Measurements from ENCODE around the gene HMCN1.

HMCN1 gene

DNA sequence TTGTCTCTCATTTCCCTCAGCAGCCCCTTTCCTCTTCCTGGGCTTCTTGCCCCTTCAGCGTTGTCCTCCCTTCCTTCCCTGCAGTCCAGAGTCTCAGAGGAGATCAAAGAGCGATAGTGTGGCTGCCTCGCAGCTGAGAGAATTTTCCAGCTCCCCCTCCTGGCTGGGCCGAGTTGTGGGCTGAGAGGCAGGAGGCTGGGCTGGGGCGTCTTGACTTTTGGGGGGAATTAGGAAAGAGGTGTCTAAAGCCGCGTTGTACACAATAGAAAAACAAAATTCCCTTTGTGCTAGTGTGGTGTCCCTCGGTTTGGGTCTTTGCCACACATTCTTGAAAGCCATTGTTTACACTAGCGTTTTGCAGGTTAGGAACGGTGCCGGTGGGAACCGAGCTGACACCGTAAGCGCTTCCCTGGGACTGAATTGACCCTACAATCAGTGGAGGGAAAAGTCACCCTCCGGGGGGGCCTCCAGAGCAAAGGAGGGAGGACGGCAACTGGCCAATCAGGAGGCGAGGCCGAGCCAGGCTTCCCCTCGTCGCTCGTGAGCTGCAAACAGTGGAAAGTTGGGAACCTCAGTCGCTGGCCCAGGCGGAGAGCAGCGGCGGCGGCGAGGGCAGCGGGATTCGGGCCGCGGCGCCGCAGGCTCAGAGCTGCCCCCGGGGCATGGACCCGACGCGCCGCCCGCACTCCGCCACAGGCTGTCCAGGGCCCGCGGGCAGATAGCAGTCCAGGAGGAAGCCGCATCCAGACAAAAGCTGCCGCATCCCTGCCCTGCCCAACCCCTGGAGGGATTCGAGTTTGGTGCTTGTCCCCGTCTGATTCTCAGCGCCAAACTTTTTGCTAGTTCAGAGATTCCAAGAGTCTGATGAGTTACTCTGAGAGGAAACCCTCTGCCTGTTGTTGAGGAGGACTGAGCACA lies at the start of gene HMCN1:
Gene HMCN1, plus strand, starts transcription at position 574 of the 918 bp plus-strand sequence. CDS start 389 bp downstream, outside the sequence.
- no peak within 1 kb of the TSS for H3K9ac ChIP-seq (ENCODE audit: low read length)
- no peaks in the 10 kb centered on the region for H4K20me1 ChIP-seq (ENCODE audit: low read depth, low read length)
- no peaks in the 10 kb centered on the region for H3K36me3 ChIP-seq (ENCODE audit: low read length)
- H2AFZ ChIP-seq (ENCODE audit: low read depth, low read length, severe bottlenecking): no peak within 1 kb of the TSS
- no peaks in the 10 kb centered on the region for H3K9me2 ChIP-seq (replicated peaks; ENCODE audit: insufficient read depth, low read length)
- TF ChIP-seq EZH2phosphoT487 (conservative IDR thresholded peaks at IDR 0.05; ENCODE audit: low read length): no peak
- TF ChIP-seq, protein P1, sequence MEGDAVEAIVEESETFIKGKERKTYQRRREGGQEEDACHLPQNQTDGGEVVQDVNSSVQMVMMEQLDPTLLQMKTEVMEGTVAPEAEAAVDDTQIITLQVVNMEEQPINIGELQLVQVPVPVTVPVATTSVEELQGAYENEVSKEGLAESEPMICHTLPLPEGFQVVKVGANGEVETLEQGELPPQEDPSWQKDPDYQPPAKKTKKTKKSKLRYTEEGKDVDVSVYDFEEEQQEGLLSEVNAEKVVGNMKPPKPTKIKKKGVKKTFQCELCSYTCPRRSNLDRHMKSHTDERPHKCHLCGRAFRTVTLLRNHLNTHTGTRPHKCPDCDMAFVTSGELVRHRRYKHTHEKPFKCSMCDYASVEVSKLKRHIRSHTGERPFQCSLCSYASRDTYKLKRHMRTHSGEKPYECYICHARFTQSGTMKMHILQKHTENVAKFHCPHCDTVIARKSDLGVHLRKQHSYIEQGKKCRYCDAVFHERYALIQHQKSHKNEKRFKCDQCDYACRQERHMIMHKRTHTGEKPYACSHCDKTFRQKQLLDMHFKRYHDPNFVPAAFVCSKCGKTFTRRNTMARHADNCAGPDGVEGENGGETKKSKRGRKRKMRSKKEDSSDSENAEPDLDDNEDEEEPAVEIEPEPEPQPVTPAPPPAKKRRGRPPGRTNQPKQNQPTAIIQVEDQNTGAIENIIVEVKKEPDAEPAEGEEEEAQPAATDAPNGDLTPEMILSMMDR (IDR thresholded peaks at IDR 0.05; ENCODE audit: insufficient read depth, low read length, poor library complexity, severe bottlenecking): no peak
- H3K9me3 ChIP-seq (ENCODE audit: insufficient read depth, low read length): no peaks in the 10 kb centered on the region
- no peak within 1 kb of the TSS for H3K4me3 ChIP-seq (ENCODE audit: insufficient read depth, low read length, poor library complexity, severe bottlenecking)
- H3K27me3 ChIP-seq (ENCODE audit: low read length): no peaks in the 10 kb centered on the region
- H3K27ac ChIP-seq (ENCODE audit: low read depth, low read length): no peak within 1 kb of the TSS
- no peak within 1 kb of the TSS for H3K4me2 ChIP-seq (ENCODE audit: low read depth, low read length, poor library complexity, severe bottlenecking)
- H3K79me2 ChIP-seq (ENCODE audit: insufficient read depth, low read length): no peaks in the 10 kb centered on the region
- H3F3A ChIP-seq (ENCODE audit: insufficient read depth): no peaks in the 10 kb centered on the region

DNA sequence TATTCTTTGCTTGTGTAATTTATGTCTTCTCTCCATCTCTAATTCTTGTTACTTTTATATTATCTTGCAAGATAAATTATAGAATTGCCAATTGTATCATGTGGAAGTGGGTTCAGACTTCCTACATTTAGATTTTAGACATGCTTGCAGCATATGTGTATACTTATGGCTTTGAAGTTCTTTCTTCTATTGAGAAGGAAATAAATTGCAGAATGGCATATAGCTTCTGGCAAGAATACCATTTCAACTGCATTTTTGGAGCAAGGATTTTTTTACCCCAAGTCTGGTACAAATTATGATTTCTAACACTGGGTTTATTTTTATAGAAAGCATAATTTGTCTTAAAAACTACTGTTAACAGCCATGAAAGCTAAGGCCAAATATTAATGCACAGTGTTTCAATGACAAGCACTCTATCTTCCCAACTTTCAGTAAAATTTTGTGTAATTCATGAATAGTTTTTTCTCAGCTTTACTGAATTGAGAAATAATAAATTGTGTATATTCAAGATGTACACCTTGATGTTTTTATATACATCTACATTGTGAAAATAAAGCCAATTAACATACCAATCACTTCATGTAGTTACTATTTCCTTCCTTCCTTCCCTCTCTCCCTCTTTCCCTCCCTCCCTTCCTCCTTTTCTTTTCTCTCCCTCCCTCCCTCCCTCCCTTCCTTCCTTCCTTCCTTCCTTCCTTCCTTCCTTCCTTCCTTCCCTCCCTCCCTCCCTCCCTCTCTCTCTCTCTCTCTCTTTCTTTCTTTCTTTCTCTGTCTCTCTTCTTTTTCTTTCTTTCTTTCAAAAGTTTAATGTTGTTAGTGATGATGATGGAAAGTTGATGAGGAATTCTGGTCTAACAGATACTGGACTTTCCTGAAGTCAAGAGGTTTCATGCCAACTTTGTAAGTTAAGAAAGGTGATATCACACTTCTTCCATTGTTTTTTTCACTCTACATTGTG lies 47.1 kb upstream of the HMCN1 start:
- H3K9ac ChIP-seq (ENCODE audit: low read length): no peak overlapping the region
- H3K27me3 ChIP-seq (ENCODE audit: low read length): no peaks in the 10 kb centered on the region
- H3F3A ChIP-seq (ENCODE audit: insufficient read depth): no peaks in the 10 kb centered on the region
- H3K36me3 ChIP-seq (ENCODE audit: low read length): no peaks in the 10 kb centered on the region
- H3K4me2 ChIP-seq (ENCODE audit: low read depth, low read length, poor library complexity, severe bottlenecking): no peak overlapping the region
- no peak overlapping the region for H3K4me3 ChIP-seq (ENCODE audit: insufficient read depth, low read length, poor library complexity, severe bottlenecking)
- H3K9me3 ChIP-seq (ENCODE audit: insufficient read depth, low read length): no peaks in the 10 kb centered on the region
- no peaks in the 10 kb centered on the region for H3K9me2 ChIP-seq (replicated peaks; ENCODE audit: insufficient read depth, low read length)
- no peak overlapping the region for H2AFZ ChIP-seq (ENCODE audit: low read depth, low read length, severe bottlenecking)
- TF ChIP-seq, protein P1 (IDR thresholded peaks at IDR 0.05; ENCODE audit: insufficient read depth, low read length, poor library complexity, severe bottlenecking): no peak
- TF ChIP-seq EZH2phosphoT487 (conservative IDR thresholded peaks at IDR 0.05; ENCODE audit: low read length): no peak
- no peaks in the 10 kb centered on the region for H3K79me2 ChIP-seq (ENCODE audit: insufficient read depth, low read length)
- H3K27ac ChIP-seq (ENCODE audit: low read depth, low read length): no peak overlapping the region
- no peaks in the 10 kb centered on the region for H4K20me1 ChIP-seq (ENCODE audit: low read depth, low read length)

DNA sequence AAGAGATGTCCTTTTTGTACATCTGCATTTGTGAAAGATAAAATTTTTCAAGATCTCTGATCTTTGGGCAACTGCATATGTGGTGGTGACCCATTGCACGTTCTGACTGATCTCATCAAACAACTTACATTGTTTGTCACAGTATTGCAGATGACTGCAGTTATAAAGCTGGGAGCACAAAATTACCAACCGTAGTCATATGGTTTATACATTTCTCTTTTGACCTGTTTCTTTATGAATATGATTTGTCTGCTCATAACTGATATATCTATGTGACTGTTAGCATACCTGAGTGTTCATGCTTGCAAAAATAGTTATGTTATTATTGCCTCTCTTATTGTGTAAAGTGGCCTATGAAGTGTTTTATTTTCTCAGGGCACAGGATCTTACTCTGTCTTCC lies 43.7 kb upstream of the HMCN1 start:
- no peak overlapping the region for H2AFZ ChIP-seq (ENCODE audit: low read depth, low read length, severe bottlenecking)
- H3K9me2 ChIP-seq (replicated peaks; ENCODE audit: insufficient read depth, low read length): no peaks in the 10 kb centered on the region
- no peak overlapping the region for H3K4me3 ChIP-seq (ENCODE audit: insufficient read depth, low read length, poor library complexity, severe bottlenecking)
- H3K36me3 ChIP-seq (ENCODE audit: low read length): no peaks in the 10 kb centered on the region
- H3K27me3 ChIP-seq (ENCODE audit: low read length): no peaks in the 10 kb centered on the region
- H4K20me1 ChIP-seq (ENCODE audit: low read depth, low read length): no peaks in the 10 kb centered on the region
- H3K79me2 ChIP-seq (ENCODE audit: insufficient read depth, low read length): no peaks in the 10 kb centered on the region
- H3K4me2 ChIP-seq (ENCODE audit: low read depth, low read length, poor library complexity, severe bottlenecking): no peak overlapping the region
- H3K9me3 ChIP-seq (ENCODE audit: insufficient read depth, low read length): no peaks in the 10 kb centered on the region
- no peak overlapping the region for H3K9ac ChIP-seq (ENCODE audit: low read length)
- no peak overlapping the region for H3K27ac ChIP-seq (ENCODE audit: low read depth, low read length)
- H3F3A ChIP-seq (ENCODE audit: insufficient read depth): peaks cover 5% of the 10 kb centered on the region
- TF ChIP-seq EZH2phosphoT487 (conservative IDR thresholded peaks at IDR 0.05; ENCODE audit: low read length): no peak
- TF ChIP-seq, protein P1 (IDR thresholded peaks at IDR 0.05; ENCODE audit: insufficient read depth, low read length, poor library complexity, severe bottlenecking): no peak
